B cell (primary cell): ENCODE measurements around the gene RAB25. TPM values are rescaled to one million over a fixed set of nuclear protein-coding genes. Genes with fewer than 3 reads are reported as not detected.

Source experiments
- ATAC-seq: fragments of 200-7000 bp; cut with Tn5 transposase; one replicate; pipeline ENCODE4 v1.10.0; 2021; ENCODE audit warnings: low read depth, mild to moderate bottlenecking, moderate number of reproducible peaks, moderate library complexity
- CTCF ChIA-PET: fragments of 350-600 bp; sonication (Branson Sonifier 250); formaldehyde crosslinking; loops from one replicate; lab custom pipeline; 2021; ENCODE audit warnings: antibody characterized with exemption, inconsistent platforms; lab: Charles Lee
- POLR2A ChIA-PET: fragments of 350-600 bp; sonication (Branson Sonifier 250); formaldehyde crosslinking; loops from one replicate; lab custom pipeline; 2021; ENCODE audit warnings: antibody characterized with exemption; lab: Charles Lee
- DNase-seq: peaks from one replicate; pipeline ENCODE4 v3.0.0; 2013
- H2AFZ ChIP-seq: 2 replicates; pipeline ENCODE4 v1.6.1; 2012; ENCODE audit warnings: mild to moderate bottlenecking, low read depth, low read length; ENCODE audit not compliant: insufficient read depth, poor library complexity, severe bottlenecking
- H3K27ac ChIP-seq, 2 donors: 1 replicate in 1 of 2; 2 replicates in 1 of 2; pipeline ENCODE4 v1.5.1; 2012 to 2013; ENCODE audit warnings: low read length in 2 of 2, mild to moderate bottlenecking in 2 of 2, moderate library complexity in 1 of 2
- H3K27me3 ChIP-seq, 4 experiments: fragments of 200-600 bp in 1 of 4; sonication (generic) in 1 of 4; replicated peaks in 1 of 4; 1 replicate in 2 of 4; 2 replicates in 2 of 4; pipeline versions ENCODE4 v1.6.1 to v1.7.0; 2013 to 2016; ENCODE audit warnings: low read length in 3 of 4, mild to moderate bottlenecking in 2 of 4, mixed read lengths in 1 of 4, moderate library complexity in 1 of 4; ENCODE audit not compliant: insufficient read depth in 4 of 4, control insufficient read depth in 3 of 4; ENCODE audit errors: control extremely low read depth in 1 of 4
- H3K36me3 ChIP-seq, 2 experiments: replicated peaks in 1 of 2; 1 replicate in 1 of 2; 2 replicates in 1 of 2; pipeline versions ENCODE4 v1.6.1 to v1.7.1; 2013; ENCODE audit warnings: low read length in 1 of 2; ENCODE audit not compliant: insufficient read depth in 2 of 2, control insufficient read depth in 1 of 2; ENCODE audit errors: control extremely low read depth in 1 of 2, extremely low read depth in 1 of 2
- H3K4me1 ChIP-seq, 2 donors: fragments of 200-600 bp in 1 of 2; sonication (generic) in 1 of 2; 1 replicate in 1 of 2; 2 replicates in 1 of 2; pipeline versions ENCODE4 v1.5.1 to v1.6.1; 2013 to 2017; ENCODE audit warnings: low read length in 2 of 2; ENCODE audit not compliant: control insufficient read depth in 2 of 2, insufficient read depth in 2 of 2
- H3K4me2 ChIP-seq: replicated peaks from 2 replicates; pipeline ENCODE3; 2012; ENCODE audit warnings: mild to moderate bottlenecking, low read depth, low read length; ENCODE audit not compliant: poor library complexity, severe bottlenecking
- H3K4me3 ChIP-seq, 5 experiments: fragments of 200-600 bp in 1 of 5; sonication (generic) in 1 of 5; 1 replicate in 3 of 5; 2 replicates in 2 of 5; pipeline versions ENCODE4 v1.5.1 to v1.7.0; 2011 to 2016; ENCODE audit warnings: low read length in 4 of 5, mild to moderate bottlenecking in 4 of 5, low read depth in 2 of 5, control low read depth in 1 of 5, moderate library complexity in 1 of 5; ENCODE audit not compliant: insufficient read depth in 1 of 5; ENCODE audit errors: control extremely low read depth in 1 of 5, extremely low read depth in 1 of 5
- H3K79me2 ChIP-seq: fragments of 200-600 bp; sonication (generic); one replicate; pipeline ENCODE4 v1.6.0; 2016; ENCODE audit warnings: low read length; ENCODE audit not compliant: control insufficient read depth, insufficient read depth
- H3K9ac ChIP-seq: fragments of 200-600 bp; sonication (generic); 2 replicates; pipeline ENCODE4 v1.6.1; 2017; ENCODE audit warnings: mild to moderate bottlenecking, low read length, moderate library complexity
- H3K9me3 ChIP-seq, 3 donors: one replicate each; pipeline versions ENCODE4 v1.6.1 to v1.7.1; 2013; ENCODE audit warnings: low read length in 2 of 3; ENCODE audit not compliant: control insufficient read depth in 2 of 3, insufficient read depth in 1 of 3; ENCODE audit errors: control extremely low read depth in 1 of 3
- H4K20me1 ChIP-seq: 2 replicates; pipeline ENCODE4 v1.6.0; 2012; ENCODE audit warnings: mild to moderate bottlenecking, low read length; ENCODE audit not compliant: insufficient read depth, control insufficient read depth, poor library complexity, severe bottlenecking
- H3K27ac Mint-ChIP-seq: one replicate; pipeline ENCODE4 v1.8.0; 2021; ENCODE audit warnings: mixed read lengths
- H3K27me3 Mint-ChIP-seq: one replicate; pipeline ENCODE4 v1.8.0; 2021; ENCODE audit warnings: mixed read lengths
- H3K4me1 Mint-ChIP-seq: one replicate; pipeline ENCODE4 v1.8.0; 2021; ENCODE audit warnings: mixed read lengths
- H3K4me3 Mint-ChIP-seq: one replicate; pipeline ENCODE4 v1.8.0; 2021; ENCODE audit warnings: mixed read lengths
- H3K9me3 Mint-ChIP-seq: one replicate; pipeline ENCODE4 v1.8.0; 2022; ENCODE audit warnings: mixed read lengths; ENCODE audit not compliant: insufficient read depth
- EZH2 ChIP-seq: IDR thresholded peaks from 2 replicates; pipeline ENCODE4 v1.6.1; 2012; ENCODE audit warnings: borderline replicate concordance, low read depth, mild to moderate bottlenecking, moderate library complexity, low read length; ENCODE audit not compliant: insufficient read depth, poor library complexity, severe bottlenecking
- WGBS: methylation state at CpG from one replicate; pipeline ENCODE4 v1.1.5; 2013; ENCODE audit warnings: missing lambda C conversion rate; ENCODE audit not compliant: insufficient coverage; 5-methylcytosine and 5-hydroxymethylcytosine counted together
- intact Hi-C: fragments of 100-400 bp; cut with micrococcal nuclease; formaldehyde crosslinking; loops from one replicate; pipeline ENCODE4 v1.10.0; 2022
- polyA plus RNA-seq: library from polyadenylated mRNA; depleted of rRNA; stranded (reverse); fragments of >200 nt; gene quantifications from 2 replicates; pipeline ENCODE4 v1.2.3, GENCODE V29; 2012
- total RNA-seq, 2 donors: library from RNA; stranded (reverse); fragments of 120-200 nt in 1 of 2; gene quantifications; 1 replicate in 1 of 2; 2 replicates in 1 of 2; pipeline versions ENCODE4 v1.2.3 to v1.2.4, GENCODE V29; 2013 to 2022
- TF ChIP-seq, protein P1 (sequence below): fragments of 200-600 bp; IDR thresholded peaks from one replicate; pipeline ENCODE4 v1.8.0; 2022; ENCODE audit warnings: antibody characterized with exemption, mild to moderate bottlenecking

Gene RAB25
- total and polyA plus RNA-seq, 2 donors (not counting 1 experiment from before 2014, with no cell fraction given): 0.69 to 2.2 TPM

DNA sequence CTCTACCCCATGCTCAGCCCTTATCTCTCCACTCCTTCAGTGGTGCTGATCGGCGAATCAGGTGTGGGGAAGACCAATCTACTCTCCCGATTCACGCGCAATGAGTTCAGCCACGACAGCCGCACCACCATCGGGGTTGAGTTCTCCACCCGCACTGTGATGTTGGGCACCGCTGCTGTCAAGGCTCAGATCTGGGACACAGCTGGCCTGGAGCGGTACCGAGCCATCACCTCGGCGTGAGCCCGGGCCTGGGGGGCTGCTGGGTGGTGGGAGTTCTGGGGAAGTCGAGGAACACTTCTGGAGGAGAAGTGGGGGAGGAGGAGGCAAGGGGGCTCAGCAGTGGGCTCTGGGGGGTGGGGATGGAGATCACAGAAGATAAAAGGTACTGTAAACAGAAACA, 4.9 kb downstream of the RAB25 start:
- H3K4me3 ChIP-seq: no peak overlapping the region
- H3K36me3 ChIP-seq: no peaks in the 10 kb centered on the region
- POLR2A ChIA-PET: no interaction called here
- Mint-ChIP-seq H3K27me3 (no peaks in the 10 kb centered on the region), H3K9me3 (no peaks in the 10 kb centered on the region), H3K27ac (no peak overlapping the region), H3K4me3 (no peak overlapping the region), H3K4me1 (no peaks in the 10 kb centered on the region)
- intact Hi-C loops: loop anchor here (5.0 kb wide), 1 partner anchor 134 kb away; the partner anchor contains the start of gene KHDC4
- TF ChIP-seq EZH2: no peak
- TF ChIP-seq, protein P1, sequence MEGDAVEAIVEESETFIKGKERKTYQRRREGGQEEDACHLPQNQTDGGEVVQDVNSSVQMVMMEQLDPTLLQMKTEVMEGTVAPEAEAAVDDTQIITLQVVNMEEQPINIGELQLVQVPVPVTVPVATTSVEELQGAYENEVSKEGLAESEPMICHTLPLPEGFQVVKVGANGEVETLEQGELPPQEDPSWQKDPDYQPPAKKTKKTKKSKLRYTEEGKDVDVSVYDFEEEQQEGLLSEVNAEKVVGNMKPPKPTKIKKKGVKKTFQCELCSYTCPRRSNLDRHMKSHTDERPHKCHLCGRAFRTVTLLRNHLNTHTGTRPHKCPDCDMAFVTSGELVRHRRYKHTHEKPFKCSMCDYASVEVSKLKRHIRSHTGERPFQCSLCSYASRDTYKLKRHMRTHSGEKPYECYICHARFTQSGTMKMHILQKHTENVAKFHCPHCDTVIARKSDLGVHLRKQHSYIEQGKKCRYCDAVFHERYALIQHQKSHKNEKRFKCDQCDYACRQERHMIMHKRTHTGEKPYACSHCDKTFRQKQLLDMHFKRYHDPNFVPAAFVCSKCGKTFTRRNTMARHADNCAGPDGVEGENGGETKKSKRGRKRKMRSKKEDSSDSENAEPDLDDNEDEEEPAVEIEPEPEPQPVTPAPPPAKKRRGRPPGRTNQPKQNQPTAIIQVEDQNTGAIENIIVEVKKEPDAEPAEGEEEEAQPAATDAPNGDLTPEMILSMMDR: no peak
- no peak overlapping the region for H3K4me2 ChIP-seq
- H3K9me3 ChIP-seq: no peaks in the 10 kb centered on the region
- no peak overlapping the region for H2AFZ ChIP-seq
- H3K27ac ChIP-seq: no peak overlapping the region
- CTCF ChIA-PET: interaction anchor here (1.0 to 2.2 kb wide), 6 partner anchors 19 to 132 kb away, joined by 3 to 15 read pairs (median 6); partner anchors contain the start of genes KHDC4 and SSR2
- H4K20me1 ChIP-seq: no peaks in the 10 kb centered on the region
- peaks cover 0 to 4% (median 0%) of the 10 kb centered on the region in 4 experiments for H3K27me3 ChIP-seq
- H3K9ac ChIP-seq: no peak overlapping the region
- H3K4me1 ChIP-seq: no peaks in the 10 kb centered on the region
- ATAC-seq (no peak), DNase-seq (no peak)
- WGBS: 75% methylated on average over 16 of the region's 16 CpGs
- H3K79me2 ChIP-seq: no peaks in the 10 kb centered on the region

DNA sequence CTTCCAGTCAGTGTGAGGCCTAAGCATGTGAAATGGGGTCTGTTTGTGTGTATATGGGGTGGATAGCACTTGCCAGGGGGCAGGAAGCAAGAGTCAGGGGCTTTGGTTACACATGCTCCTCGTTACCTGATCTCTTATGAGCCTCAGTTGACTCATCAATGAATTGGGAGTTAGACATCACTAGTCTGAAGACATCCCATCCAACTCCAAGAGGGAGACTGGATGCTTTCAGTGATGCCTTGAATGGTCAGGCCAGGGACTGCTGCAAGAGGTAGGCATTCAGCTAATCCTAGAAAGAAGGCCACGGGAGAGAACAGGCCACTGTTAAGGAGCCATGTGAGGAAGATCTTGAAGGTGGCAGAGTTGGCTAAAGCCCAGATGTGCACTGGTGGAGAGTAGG, 6.3 kb downstream of the RAB25 start:
- ChIA-PET POLR2A (no interaction called here), CTCF (interaction anchor here (1.9 to 2.2 kb wide), 2 partner anchors 129 to 134 kb away, joined by 7 to 15 read pairs; partner anchors contain the start of gene KHDC4)
- peaks cover 0 to 4% (median 0%) of the 10 kb centered on the region in 4 experiments for H3K27me3 ChIP-seq
- TF ChIP-seq, protein P1: no peak
- TF ChIP-seq EZH2: no peak
- no peaks in the 10 kb centered on the region for H3K27me3 Mint-ChIP-seq
- H2AFZ ChIP-seq: no peak overlapping the region
- DNase-seq: no peak
- WGBS: 79% methylated on average over 1 of the region's 2 CpGs
- no peaks in the 10 kb centered on the region for H3K9me3 Mint-ChIP-seq
- intact Hi-C loops: loop anchor here (5.0 kb wide), 1 partner anchor 135 kb away; the partner anchor contains the start of gene KHDC4
- H3K9me3 ChIP-seq: no peaks in the 10 kb centered on the region
- no peak overlapping the region for H3K9ac ChIP-seq
- H4K20me1 ChIP-seq: no peaks in the 10 kb centered on the region
- H3K27ac Mint-ChIP-seq: no peak overlapping the region
- no peak overlapping the region for H3K27ac ChIP-seq
- no peaks in the 10 kb centered on the region for H3K36me3 ChIP-seq
- no peak overlapping the region for H3K4me3 Mint-ChIP-seq
- ATAC-seq: no peak
- no peak overlapping the region for H3K4me3 ChIP-seq
- no peak overlapping the region for H3K4me2 ChIP-seq
- H3K4me1 ChIP-seq: no peaks in the 10 kb centered on the region
- no peaks in the 10 kb centered on the region for H3K79me2 ChIP-seq
- no peaks in the 10 kb centered on the region for H3K4me1 Mint-ChIP-seq
